Measurements from ENCODE around the gene ARID5B.

The ARID5B gene

DNA sequence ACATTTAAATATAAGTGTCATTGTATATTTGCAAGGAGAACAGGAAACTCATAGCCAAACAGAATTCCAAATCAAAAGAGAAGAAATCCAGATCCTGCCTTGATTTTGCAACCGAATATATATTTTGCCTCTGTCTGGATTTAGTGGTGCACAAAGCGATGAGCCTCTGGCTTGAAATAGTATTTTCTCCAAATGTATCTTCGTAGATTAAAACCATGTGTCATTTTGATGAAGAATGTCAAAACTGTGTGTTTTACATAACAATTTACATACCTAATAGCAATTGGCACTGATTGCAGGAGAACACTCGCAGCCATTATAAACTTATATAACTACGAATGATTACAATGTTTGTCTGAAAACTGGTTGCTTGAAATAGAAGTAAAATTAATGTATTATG is 156.4 kb downstream of the ARID5B start:
- DNase-seq, result no peak

DNA sequence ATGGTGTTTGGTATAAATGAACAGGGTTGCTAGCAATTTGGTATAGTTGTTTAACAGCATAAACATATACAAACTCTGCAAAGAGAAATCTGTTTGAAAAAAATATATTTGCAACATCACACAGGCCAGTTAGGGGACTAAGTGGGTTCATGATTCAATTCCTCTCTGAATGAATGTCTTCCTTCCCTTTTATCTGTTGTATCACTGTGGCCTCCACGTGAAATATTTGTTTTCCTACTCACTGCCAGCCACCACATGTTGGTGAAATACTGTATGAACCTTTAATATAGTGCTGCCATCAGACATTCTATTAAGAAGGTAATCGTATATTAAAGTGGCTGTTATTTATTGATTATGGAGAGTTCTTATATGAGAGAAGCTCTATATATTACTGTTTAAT is 157.0 kb downstream of the ARID5B start:
- DNase-seq, result no peak

- no peak for DNase-seq
Observed at GRCh38 chr10:62058896-62059216, 157.4 kb downstream of the ARID5B start.

GRCh38 chr10:62059217-62059920 is 157.9 kb downstream of the ARID5B start:
- no peak for DNase-seq

GRCh38 chr10:62062028-62062427 is 160.5 kb downstream of the ARID5B start:
- no peak for DNase-seq

GRCh38 chr10:62062752-62063512 is 161.4 kb downstream of the ARID5B start:
- no peak for DNase-seq

DNA sequence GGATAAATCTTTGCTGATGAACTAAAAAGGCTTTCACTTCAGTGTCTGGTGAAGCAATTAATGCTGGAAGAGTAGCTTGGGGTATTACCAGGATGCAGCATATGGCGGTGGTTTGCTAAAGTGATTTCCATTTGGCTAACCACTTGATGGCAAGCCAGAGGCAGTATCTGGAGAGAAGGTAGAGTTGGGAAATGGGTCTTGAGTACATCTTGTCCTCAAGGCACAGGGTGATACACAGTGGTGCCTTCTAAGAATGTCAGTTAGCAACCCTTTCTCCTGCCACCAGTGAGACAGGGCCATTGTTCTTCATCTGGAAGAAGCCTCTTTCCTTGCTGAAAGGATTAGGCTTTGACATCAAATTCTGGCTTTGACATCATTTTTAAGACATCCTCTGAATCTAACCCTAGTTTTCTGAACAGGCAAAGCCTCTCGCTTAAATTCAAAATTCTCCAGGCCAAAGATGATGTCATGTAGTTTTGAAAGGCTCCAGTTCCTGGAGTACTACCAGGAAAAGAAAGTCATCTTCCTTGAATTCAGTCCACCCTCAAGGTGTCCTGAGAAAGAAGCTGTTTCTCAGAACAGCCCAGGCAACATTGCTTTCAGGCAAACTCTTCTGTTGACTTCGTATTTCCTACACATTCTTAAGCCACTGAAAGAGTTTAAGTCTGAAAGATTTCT is 162.4 kb downstream of the ARID5B start:
- no peak for DNase-seq

- no peak for DNase-seq
Observed at GRCh38 chr10:62067560-62067959, 166.1 kb downstream of the ARID5B start.

DNA sequence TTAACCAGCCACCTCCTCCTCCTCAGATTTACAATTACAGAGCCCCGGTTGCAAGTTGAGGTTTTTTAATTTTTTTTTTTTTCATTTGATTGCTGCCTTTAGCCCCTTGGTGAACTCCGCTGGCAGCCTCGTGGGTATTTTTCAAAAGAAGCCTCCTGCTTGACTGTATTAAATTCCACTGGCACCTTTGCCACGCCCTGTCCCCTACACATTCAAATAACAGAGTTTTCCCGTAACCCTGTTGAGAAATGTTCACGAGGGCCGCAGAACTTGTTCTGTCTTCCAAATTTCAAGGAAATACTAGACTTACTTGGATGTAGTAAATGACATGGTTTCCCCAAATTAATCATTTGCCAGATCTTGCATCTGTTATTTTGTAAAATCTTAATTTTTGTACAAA is 167.0 kb downstream of the ARID5B start:
- DNase-seq, result no peak

DNA sequence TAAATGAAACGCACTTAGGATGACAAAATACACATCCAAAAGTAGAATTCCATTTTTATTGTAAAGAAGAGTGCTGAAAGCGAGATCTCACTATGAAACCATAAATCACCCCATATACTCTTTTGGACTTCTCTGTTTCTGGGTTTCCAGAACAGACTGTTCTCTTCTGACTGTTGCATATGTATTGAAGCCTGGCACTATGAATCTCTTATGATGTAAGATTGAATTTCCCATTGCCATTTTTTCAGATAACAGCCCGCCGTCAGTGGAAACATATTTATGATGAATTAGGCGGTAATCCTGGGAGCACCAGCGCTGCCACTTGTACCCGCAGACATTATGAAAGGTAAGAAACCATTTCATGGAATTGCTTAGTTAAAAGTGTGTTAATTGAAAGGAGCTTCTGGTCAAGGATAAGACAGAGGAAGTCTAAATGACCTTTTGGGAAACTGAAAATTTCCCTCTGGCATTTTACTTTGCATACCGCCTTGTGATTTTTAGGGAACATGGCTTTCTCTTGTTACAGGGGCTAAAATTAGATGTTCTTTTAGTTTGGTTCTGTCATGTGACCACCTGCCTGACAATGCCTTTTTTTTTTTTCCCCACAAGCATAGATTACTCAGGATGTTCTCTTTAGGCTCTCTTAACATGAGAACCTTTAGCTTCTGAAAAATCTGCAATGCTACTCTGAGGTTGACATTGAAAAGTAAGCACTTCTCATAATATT is 168.1 kb downstream of the ARID5B start:
- no peak for DNase-seq

DNA sequence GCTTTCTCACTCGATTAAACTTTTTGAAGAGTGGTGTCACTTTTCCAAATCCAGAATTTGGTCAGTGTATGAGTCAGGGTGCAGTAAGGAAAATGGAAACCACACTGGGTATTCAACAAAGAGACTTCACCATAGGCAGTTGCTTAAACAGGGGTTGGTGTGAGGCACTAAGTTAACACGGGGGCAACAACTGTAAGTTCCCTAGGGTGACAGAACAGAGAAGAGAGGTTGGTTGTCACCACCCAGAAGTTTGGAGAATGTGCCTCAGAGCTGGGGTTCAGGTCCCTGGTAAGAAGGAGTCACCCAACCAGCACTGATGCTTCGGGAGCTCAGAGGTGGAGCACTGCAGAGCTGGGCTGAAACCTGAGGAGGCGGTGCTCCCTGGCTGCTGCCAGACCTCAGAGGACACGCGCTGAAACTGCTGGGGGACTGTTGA is 170.4 kb downstream of the ARID5B start:
- DNase-seq, result no peak

DNA sequence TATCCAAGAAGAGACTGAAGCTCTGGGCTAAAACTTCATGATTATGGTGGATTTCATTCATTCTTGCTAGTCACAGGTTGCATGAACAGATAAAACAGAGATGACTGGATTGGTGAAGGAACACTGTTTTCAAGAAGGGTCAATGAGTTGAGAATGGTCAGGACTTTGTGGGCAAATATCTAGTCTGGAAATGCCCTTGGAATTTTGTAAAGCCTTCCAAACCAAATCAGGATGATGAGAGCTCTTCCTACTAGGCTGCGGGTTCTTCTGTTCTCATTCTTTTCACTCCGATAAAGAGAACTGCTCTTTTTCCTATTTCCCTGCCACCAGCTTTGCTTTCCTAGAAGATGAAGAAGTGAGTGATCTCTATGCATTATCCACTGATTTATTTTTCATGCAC is 171.4 kb downstream of the ARID5B start:
- no peak for DNase-seq

DNA sequence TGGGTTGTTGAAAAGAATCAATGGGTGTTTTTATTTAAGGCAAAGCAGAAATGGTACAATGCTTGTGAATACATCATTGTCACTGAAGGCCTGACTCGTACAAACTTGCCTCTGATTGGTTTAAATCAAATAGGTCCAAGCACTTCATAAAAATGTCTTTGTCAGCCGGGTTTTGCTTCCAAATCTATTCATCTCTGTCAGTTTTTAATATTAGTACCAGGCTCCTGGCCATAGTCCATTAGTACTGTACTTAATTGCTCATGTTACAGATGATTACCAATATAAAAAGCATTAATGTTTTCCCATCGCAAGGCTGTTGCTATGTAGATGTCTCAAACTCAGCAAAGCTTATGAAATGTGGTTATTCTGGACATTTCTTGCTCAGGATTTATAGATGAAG is 171.9 kb downstream of the ARID5B start:
- DNase-seq, result no peak

GRCh38 chr10:62075414-62075813 is 173.9 kb downstream of the ARID5B start:
- no peak for DNase-seq

DNA sequence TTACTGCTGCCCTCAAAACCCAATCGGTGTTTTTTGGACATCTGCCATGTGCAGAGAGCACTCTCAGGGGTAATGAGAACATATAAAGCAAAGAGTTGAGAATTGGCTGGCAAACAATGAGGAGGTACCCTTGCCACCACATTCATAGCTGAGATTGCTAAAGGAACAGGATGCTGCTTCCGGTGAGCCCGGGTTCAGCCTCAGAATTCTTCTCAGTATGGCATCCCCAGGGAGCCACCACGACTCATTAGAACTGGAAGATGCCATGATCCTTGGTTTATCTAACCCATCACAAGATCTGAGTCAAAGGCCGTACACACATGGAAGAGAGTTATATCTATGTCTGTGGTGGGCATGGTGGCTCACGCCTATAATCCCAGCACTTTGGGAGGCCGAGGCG is 174.4 kb downstream of the ARID5B start:
- DNase-seq, result no peak

DNA sequence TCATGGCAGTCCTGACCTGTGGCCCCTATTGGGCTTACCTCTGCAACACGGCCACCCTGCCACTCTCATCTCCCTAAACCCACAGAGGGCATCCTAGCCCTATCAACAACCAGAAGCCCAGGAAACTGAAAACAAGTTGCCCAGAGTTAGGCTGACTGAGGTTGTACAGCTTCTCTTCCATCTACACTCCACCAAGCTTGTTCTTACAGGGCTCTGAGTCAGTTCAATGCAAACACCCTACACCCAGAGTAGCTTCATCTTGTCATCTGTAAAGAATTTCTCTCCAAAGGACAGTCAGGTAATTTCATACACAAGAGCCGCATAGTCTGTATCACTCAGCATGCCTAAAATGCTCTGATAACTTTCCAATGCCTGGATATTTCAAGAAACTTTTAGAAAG is 175.4 kb downstream of the ARID5B start:
- no peak for DNase-seq

GRCh38 chr10:62077330-62078015 is 176.0 kb downstream of the ARID5B start:
- no peak for DNase-seq

DNA sequence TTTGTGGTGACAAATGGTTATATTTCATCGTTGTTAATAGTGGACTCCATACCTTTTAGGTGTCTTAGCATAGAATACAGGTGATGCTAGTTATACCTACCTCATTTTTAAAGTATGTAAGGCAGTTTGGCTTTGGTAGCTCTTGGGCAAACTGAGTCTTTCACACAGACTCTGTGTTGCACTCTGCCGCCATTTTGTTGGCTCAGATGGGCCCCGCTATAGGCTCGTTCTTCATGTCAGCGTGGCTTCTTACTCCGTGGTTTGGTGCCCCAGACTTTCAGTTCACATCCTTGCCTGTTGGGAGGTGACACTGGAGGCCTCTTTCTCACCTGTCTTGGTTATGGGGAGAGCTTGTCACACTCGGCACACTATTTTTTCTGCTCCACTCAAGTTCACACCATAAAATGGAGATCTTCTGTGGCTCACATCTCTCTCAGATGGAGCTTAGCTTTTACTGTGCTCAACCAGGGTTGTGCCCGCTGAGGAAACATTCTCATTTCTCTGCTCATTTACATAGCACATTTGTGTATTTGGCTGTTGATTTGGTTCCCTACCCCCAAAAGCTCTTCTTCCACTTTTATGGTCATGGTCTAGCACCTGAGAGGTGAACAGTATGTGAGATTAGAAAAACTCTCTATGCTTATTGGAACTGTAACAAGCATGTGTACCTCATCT is 178.5 kb downstream of the ARID5B start:
- peak; percentile 35 for DNase-seq

GRCh38 chr10:62080905-62081304 is 179.4 kb downstream of the ARID5B start:
- DNase-seq, result no peak

GRCh38 chr10:62081341-62082270 is 180.1 kb downstream of the ARID5B start:
- no peak for DNase-seq

- no peak for DNase-seq
Observed at GRCh38 chr10:62082271-62082656, 180.8 kb downstream of the ARID5B start.

Data from CD4-positive, alpha-beta T cell treated with Interferon gamma for 1 hour (primary cell).